HG02759 (cell line): ENCODE measurements around the gene APOC1.
"Not testable (repeated sequence)": the region's sequence is repeated elsewhere in the genome, so short reads cannot be mapped to it uniquely, and the experiment has no call there.

Experiments used
- ATAC-seq: cut with Tn5 transposase; IDR thresholded peaks from one replicate; pipeline ENCODE4 v1.9.1; 2021; ENCODE audit warnings: mild to moderate bottlenecking, moderate library complexity; ENCODE audit not compliant: unreplicated experiment

APOC1 gene

GRCh38 chr19:44914433-44915206 is at the start of gene APOC1:
APOC1 (plus strand) TSS chr19:44914608; CDS start chr19:44914892, 284 bp downstream.
- peak; percentile 91 for ATAC-seq

GRCh38 chr19:44865196-44865767 is 49.1 kb upstream of the APOC1 start:
- ATAC-seq, result no peak

- no peak for ATAC-seq
Measured at GRCh38 chr19:44866664-44867063, 47.7 kb upstream of the APOC1 start.

- ATAC-seq, result no peak
Measured at GRCh38 chr19:44867578-44867977, 46.8 kb upstream of the APOC1 start.

GRCh38 chr19:44869733-44870470 is 44.5 kb upstream of the APOC1 start:
- no peak for ATAC-seq

- no peak for ATAC-seq
Measured at GRCh38 chr19:44871809-44872208, 42.6 kb upstream of the APOC1 start.

- no peak for ATAC-seq
Measured at GRCh38 chr19:44872661-44873060, 41.7 kb upstream of the APOC1 start.

GRCh38 chr19:44874317-44874716 is 40.1 kb upstream of the APOC1 start:
- ATAC-seq, result no peak

GRCh38 chr19:44875666-44876451 is 38.5 kb upstream of the APOC1 start:
- no peak for ATAC-seq

- no peak for ATAC-seq
Measured at GRCh38 chr19:44876930-44877535, 37.4 kb upstream of the APOC1 start.

- ATAC-seq, result no peak
Measured at GRCh38 chr19:44878120-44878865, 36.1 kb upstream of the APOC1 start.

GRCh38 chr19:44879309-44880065 is 34.9 kb upstream of the APOC1 start:
- ATAC-seq, result no peak

GRCh38 chr19:44882063-44882462 is 32.3 kb upstream of the APOC1 start:
- no peak for ATAC-seq

- not testable (repeated sequence) for ATAC-seq
Measured at GRCh38 chr19:44882619-44883397, 31.6 kb upstream of the APOC1 start.

- no peak for ATAC-seq
Measured at GRCh38 chr19:44883922-44884321, 30.5 kb upstream of the APOC1 start.

GRCh38 chr19:44884566-44884965 is 29.8 kb upstream of the APOC1 start:
- ATAC-seq, result no peak

- no peak for ATAC-seq
Measured at GRCh38 chr19:44886141-44886540, 28.3 kb upstream of the APOC1 start.

- ATAC-seq, result no peak
Measured at GRCh38 chr19:44887648-44888047, 26.8 kb upstream of the APOC1 start.
